ENCODE data around the gene VIPR2.

DNA sequence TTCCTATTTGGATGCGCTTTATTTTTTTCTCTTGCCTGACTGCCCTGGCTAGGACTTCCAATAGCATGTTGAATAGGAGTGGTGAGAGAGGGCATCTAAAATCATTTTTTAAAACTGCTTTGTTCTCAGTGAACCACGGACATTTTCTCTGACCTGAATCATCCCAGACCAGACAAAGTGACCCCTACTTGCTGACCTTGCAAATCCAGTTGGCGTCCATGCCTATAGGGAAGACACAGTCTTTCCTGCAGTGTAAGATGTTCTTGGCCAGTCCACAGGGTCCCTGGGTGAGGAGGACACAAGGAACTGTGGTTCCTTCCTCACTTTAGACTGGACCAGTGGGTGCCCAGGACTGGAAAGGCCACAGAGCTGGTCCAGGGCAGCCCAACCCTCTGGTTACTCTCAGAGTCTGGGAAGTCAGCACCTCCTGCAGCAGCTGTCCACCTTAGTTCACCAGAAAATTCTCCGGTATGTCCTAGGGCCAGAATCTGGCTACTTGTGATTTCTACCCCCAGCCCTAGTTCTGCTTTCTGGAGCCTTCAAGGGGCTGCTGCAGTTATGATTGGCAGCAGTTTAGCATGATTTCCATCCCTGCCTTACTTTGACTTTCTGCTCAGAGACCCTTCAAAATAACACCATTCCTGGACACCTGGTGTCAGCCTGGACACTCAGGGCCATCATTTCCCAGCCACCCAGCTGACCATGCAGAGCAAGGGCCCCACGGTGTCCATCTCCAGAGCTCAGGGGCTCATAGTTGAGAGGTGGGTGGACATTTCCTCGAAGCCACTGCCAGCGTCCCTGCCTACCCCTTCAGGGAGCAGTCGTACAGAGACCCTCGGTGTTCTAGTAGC, 19.3 kb downstream of the VIPR2 start:
- TF ChIP-seq, protein P1, sequence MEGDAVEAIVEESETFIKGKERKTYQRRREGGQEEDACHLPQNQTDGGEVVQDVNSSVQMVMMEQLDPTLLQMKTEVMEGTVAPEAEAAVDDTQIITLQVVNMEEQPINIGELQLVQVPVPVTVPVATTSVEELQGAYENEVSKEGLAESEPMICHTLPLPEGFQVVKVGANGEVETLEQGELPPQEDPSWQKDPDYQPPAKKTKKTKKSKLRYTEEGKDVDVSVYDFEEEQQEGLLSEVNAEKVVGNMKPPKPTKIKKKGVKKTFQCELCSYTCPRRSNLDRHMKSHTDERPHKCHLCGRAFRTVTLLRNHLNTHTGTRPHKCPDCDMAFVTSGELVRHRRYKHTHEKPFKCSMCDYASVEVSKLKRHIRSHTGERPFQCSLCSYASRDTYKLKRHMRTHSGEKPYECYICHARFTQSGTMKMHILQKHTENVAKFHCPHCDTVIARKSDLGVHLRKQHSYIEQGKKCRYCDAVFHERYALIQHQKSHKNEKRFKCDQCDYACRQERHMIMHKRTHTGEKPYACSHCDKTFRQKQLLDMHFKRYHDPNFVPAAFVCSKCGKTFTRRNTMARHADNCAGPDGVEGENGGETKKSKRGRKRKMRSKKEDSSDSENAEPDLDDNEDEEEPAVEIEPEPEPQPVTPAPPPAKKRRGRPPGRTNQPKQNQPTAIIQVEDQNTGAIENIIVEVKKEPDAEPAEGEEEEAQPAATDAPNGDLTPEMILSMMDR (IDR thresholded peaks at IDR 0.05; ENCODE audit: poor library complexity, severe bottlenecking): no peak
- TF ChIP-seq EP300 (conservative IDR thresholded peaks at IDR 0.05; ENCODE audit: poor library complexity, severe bottlenecking): no peak
- no peak for TF ChIP-seq POLR2AphosphoS5 (IDR thresholded peaks at IDR 0.05)
- TF ChIP-seq EZH2 (IDR thresholded peaks at IDR 0.05; ENCODE audit: borderline replicate concordance, insufficient read depth, low read length, poor library complexity, severe bottlenecking): no peak
- no peak for TF ChIP-seq RAD21 (conservative IDR thresholded peaks at IDR 0.05)
- TF ChIP-seq TAF1 (IDR thresholded peaks at IDR 0.05; ENCODE audit: low read depth): no peak
- no peak for TF ChIP-seq SMC3 (conservative IDR thresholded peaks at IDR 0.05; ENCODE audit: poor library complexity)

Measured in neural cell (in vitro differentiated cells).